Islet precursor cell (in vitro differentiated cells): ENCODE data around the gene RAD51B.

ENCODE experiments used
- DNase-seq: peaks from one replicate; pipeline ENCODE4 v3.0.0-alpha.2; 2018

The RAD51B gene

DNA sequence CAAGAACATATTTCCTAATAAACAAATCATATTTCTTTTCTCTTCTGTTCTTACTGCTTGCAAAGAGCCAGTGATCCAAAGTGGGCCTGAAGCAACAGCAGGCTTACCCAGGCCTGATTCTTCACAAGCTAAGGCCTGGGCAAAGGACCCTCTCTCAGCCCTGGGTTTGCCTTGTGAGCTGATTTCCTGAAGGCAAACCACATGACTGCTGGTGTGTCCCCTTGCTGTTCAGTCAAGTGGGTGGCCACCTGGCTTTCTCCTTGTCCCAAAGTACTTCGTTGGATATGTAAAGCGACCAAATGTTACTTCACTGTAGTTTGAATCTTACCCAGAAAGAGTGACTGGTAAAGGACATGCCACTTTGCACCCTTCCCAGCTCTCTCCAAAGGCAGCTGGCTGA lies 580.4 kb downstream of the RAD51B start:
- DNase-seq: no peak

DNA sequence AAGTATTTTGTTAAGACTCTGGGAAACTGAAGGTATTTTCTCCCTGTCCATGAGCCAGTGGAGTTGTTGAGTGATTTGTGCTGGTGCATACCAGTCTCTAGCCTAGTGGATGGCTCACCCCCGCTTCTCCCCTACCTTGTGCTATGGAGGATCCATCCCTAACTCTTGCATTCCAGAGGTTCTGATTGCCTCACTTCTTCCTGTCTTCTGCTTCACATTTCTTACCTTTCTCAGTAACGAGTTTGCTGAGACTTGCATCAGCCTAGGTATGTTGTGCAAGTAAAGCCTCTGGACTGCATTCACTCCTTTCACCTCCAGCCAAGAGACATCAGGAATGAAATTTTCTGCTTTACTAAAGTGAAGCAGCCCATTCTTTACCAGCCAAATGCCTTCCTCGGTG lies 581.7 kb downstream of the RAD51B start:
- DNase-seq: peak; percentile 80

DNA sequence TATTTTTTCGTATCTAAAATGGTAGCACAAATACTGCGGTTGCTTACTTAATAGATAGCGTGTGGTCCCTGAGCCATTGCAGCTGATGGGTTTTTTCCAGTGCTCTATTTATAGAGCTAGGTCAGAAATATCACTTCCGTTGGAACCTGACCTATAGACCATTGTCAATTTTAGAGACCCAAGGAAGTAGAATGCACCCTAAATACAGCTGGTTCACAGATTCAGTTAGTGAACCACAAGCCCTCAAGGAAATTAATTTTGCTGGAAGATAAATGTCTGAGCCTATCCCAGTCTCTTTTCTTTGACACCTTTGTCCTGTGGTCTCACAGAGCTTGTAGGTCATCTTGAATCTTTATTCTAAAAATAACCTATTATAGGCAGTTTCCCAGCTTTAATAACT lies 582.3 kb downstream of the RAD51B start:
- DNase-seq: no peak

DNA sequence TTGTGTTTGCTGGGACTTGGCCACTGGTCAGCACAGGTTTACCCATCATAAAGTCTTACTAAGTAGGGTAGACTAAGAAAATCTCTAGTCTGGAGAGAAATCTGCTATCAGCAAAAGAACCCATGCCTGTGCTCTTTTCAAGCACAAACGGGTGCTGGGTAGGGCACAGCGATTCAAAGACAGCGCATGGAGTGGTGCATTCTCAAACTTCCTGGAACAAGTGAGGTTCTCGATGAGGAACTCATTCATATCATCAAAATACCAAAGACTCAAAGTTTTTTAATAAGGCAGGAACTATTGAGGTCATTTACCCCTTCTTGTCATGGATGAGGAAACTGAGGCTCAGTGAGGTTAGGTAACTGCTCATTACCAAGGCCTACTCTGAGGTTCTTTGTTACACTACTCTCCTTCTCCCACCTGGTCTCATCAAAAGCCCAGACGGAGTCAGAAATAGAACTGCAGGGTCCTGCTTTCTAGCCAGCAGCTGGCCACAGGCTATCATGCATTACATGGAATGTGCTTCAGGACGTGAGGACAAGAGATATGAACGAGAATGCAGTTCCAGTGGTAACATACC lies 583.0 kb downstream of the RAD51B start:
- DNase-seq: no peak

DNA sequence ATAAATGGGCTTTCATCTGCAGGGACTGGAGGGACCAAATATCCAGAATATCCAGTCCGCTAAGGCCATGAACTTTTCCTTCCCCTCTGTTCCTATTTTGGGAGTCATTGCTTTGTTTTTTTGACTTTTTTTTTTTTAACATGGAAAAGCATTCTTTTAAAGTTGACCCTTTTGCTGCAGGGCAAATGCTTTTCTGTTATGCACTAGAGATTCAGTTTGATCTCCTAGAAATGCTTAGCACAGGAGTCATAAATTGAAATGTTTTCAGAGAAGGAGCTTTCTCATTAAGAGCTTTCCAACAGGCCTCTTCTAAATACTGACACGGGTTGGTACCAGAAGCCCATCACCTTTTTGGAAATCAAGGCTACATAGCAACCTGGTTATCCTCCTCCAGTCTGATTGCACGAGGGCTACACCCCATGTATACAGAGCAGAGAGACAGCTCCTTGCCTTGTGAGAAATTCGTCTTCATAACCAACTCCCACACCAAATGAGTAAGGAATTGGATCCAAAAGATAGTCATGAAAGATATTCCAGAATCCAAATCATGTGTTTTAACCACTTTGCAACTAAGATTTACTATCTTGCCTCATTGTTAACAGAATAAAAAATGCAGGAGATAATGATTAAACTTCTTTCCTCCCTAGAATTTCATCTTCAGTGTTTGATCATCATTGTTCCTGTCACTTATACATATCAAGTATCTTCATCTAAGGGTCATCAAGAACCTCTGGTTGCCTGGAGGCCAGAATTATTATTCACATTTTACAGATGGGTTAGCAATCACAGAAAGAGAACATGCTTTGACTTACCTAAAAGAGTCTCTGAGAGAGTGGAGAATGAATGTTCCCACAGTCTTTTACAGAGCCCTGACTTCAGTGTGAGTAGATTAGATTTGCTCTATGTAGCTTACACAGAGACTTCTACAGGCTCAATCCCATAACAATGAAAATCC lies 583.9 kb downstream of the RAD51B start:
- no peak for DNase-seq

DNA sequence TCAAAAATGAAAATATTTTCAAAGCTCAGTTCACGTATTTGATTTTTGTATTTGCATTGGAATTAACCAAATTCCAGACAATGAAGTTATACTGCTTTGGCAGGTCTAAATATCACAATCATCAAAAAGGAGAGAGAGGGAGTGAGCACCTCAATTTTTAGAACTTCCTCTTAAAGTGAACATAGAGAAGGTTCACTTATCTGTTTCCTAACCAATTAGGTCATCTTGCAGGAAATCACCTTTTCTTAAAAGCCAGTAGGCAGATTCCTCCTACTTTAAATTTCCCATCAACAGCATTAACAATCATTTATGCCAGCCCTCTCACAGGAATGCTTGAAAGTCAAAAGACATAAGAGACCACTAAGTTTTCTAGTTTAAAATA lies 584.6 kb downstream of the RAD51B start:
- DNase-seq: no peak

DNA sequence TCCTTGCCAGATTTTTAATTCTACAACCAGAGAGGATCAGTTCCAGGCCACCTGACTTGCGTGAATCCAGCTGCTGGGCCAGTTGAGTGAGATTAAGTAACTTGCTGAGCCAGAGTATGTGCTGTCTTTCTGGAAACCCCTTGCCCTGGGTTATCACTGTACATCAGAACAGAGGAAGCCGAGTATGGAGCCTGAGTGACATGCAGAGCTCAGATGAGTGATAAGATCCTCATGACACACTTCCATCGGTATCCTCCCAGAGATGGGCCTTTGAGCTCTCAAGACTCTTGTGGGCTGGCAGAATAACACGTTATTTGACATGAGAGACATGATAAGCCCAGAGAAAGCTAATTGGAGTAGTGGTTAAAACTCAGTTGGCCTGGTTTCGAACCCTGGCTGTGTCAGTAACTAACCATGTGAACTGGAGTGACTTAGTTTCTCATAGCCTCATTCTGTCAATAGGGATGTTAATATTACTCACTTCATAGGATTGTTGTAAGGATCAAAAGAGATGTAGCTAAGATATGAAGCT lies 585.1 kb downstream of the RAD51B start:
- peak; percentile 90 for DNase-seq

DNA sequence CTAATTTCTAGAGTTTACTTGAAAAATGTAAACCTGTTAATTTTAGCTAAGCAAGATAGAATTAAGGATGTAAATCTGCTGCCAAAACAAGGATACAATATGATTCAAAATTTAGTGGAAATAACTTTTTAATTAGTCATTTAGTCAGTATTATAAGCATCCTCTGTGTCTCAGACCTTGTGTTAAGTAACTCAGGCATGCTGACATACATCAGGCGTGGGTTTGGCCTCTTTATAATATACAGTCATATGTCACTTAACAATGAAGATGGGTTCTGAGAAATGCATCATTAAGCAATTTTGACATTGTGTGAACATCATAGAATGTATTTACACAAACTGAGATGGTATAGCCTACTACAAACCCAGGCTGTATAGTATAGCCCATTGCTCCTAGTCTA lies 586.4 kb downstream of the RAD51B start:
- DNase-seq: no peak

DNA sequence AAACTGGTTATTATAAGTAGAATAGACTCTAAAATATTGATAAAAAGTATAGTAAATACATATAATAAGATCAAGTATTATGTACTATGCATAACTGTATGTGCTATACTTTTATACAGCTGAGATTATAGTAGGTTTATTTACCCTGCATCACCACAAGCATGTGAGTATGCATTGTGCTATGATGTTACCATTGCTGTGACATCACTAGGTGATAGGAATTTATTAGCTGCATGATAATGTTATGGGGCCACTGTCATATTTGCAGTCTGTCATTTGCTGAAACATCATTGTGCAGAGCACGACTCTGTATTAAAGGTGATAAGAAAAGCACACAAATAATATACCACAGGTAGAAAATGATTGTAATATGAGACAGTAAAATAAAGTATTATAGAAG lies 587.7 kb downstream of the RAD51B start:
- DNase-seq: no peak

DNA sequence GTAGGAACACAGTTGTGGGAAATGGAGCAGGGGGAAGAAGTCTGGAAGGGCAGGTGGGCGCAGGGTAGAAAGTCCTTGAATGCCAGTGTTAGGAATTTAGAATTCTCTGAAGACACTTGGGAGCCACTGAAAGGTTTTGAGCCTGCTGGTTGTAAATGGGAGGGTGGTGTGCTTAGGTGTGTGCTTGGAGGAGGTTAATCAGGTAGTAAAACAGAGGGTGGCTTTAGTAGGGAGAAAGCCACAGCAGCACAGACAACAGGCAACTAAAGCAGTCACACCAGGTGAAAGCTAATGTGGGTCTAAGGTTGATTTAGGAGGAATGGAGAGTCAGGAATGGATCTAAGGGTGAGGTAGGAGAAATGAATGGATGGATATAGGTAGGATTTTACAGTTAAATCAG lies 588.2 kb downstream of the RAD51B start:
- no peak for DNase-seq

DNA sequence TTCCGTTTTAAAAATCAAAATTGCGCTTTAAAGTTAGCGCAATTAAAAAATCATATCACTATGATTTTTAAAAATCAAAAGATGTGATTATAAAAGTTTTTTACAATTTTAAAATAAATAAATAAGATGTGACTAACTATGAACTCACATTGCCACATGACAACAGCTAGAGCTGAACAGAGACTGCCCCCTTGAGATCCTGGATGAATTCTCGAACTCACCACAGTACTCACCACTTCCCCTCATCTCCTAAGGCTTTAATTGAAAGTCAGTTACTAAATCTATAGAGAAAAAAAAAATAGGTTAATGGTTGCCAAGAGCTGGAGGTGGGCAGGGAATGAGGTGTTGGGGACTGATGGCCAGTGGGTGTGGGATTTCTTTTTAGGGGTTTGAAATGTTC lies 589.1 kb downstream of the RAD51B start:
- no peak for DNase-seq

DNA sequence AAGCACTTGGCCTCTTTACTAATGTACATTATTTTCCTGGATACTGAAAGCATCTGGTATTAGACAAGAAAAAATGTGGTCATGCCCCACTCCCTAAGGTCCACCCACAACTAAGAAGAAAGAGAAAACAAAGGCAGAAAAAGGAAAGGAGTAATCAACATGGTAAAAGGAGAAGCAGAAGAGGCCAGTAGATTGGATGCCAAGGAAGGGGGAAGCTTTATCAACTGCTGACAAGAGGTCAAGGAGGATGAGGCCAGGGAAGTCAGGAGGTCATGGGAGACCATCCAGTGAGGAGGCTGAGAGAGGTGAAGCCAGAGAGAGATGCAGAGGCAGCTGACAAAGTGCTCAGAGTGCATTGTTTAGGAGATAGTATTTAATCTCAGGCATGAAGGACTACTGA lies 589.8 kb downstream of the RAD51B start:
- DNase-seq: no peak

DNA sequence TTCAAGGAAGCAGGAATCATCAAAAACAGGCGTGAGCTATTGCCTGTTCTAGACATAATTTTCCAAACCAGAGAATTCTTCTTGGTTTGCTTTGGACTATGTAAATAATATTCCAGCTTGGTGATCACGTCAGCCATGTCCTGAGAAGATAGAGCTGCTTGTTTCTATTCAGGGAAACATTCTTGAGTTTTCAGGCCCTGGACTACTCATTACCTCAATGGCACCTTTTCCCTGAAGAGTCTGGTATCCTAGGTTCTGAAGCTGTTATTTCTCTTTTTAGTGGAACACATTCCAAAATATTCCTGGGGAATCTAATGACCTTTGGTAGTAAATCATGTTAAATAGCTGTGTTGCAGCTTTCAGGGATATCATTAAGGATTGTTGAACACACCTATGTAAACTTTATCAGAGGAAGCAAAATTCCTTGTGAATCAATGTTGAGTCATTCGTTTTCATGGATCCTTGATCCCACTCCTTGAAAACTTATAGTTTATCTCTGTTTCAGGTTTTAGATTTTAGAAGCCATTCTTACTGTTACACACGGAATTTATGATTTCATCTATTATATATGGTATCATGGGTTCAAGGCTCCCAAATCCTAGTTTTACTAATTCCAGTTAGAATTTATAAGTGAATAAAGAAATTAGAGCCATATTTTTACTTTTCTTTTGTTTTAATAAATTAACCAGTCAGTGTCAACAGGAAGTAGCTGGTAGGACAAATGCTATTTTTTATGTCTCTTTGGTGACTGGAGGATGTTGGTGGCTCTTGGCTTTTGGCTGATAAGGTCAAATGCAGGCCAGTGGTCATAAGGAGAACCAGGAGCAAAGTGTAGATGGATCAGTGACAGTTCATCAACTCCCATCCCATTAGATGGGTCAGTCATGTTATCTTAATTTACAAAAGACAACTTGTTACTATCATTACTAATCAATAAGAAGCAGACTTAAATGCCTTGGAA lies 593.2 kb downstream of the RAD51B start:
- DNase-seq: no peak

DNA sequence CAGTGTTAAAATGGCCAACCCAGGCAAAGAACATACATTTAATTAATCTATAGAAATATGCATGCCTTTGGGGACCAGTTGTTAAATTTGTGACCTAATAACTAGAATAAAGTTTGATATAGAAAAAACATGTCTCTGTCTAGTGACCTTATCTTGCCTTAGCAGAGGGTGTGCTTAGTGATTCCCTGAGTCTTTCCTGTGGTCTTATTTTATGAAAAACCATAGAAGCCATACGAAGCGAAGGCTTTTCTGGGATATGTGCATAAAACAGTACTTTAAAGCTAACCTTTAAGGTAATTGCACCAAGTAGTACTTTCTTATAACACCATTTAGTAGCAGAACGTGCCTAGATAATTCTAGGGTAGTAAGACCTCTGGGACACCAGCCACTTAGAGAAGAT lies 593.9 kb downstream of the RAD51B start:
- no peak for DNase-seq

DNA sequence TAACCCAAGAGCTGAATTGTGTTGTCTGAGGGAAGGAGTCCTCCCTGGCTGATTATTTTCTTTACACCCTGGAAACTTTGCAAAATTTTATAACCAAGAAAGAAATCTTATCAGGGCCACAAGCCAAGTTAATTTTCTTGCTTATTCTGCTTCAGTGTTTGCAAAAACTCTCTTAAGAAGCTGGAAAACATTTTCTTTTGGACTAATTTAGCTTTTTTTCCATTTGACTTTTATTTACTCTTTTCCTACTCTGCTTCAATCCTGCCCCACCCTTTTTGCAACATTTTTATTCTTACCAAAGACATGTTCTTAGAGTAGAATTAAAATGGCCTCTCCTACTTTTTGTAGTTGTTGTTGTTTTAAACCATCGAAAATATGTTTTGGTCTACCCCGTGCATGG lies 594.5 kb downstream of the RAD51B start:
- no peak for DNase-seq

DNA sequence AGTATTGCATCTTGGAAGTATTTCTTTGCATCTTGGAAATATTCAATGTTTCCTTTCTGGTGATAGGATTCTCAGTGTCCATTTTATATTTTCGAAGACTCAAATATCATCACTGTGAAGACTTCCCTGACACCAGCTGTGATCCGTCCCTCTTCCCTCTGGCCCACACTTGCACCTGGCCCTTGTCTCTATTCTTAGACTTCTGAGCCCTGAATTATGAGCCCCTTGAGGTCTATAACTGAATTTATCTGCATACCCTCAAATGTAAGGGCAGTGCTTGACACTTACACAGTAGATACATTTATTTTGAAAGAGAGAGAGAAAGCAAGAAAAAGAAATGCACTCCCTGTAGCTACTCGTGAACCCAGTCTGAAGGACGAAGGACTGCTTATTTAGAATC lies 596.6 kb downstream of the RAD51B start:
- no peak for DNase-seq

DNA sequence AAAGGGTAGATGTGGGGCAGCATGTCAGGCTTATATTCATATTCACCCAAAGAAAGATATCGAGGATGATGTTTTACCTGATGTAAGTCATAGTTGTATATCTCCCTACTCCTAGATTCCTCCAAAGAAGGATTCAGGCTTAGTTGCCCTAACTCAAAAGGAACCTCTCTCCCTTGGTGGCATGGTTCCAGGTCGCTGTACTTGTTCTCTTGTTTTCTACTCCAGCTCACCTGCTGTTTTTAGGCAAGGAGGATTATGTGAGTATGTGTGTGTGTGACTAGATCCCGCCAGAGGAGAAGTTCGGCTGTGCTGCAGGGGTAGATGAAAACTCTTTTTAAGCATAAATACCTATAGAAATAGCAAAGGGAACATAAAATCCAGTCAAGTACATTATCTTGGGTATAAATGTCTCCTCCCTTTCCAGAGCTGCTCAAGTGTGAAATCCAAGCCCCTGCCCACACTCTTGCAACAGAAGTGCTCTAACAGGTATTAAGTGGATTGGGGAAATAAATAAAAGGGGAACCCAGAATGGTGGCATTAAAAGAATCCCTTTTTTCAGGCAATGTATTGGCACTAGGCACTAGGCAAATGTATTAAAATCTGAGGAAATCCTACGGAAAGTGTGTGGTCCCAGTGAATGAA lies 597.6 kb downstream of the RAD51B start:
- DNase-seq: no peak

DNA sequence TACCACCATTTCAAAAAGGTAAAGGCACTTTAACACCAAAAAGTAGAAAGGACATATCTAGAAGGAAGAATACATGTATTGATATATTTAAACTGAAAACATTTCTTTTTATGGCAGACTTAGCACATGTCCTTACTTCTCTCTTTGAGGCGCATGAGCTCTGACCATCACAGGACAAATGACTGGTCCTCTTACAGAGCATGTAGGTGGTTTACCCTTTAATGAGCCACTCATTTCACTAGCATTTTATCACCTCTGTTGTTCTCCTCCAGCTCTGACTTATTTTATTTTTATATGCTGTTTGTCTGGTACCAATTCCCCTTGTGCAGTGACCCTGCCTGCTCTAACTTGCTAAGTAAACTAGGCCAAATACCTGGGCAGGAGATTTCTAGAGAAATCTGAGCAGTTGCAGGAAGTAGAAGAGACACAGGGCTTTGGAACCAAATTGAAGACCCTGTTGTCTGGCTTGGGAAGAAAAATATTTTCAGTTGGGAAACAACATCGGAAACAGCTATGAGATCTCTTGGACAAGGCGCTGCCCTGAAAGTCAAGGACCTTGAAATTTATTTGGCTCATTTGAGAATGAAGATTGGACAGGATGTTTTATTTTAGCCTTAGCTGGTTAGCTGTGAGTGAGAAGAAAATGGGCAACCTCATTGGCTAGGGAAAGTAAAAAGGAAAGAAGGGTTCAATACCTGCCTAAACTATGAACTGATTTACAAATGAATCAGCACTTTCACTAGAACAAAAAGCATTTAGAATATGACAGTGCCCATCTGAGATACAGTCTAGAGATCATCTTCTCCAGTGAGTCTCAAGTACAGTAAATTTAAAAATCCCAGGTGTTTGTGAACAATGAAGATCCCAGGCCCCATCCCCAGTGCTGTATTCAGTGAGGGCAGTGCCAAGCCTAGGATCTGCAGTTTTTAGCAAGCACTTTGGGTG lies 598.9 kb downstream of the RAD51B start:
- no peak for DNase-seq

DNA sequence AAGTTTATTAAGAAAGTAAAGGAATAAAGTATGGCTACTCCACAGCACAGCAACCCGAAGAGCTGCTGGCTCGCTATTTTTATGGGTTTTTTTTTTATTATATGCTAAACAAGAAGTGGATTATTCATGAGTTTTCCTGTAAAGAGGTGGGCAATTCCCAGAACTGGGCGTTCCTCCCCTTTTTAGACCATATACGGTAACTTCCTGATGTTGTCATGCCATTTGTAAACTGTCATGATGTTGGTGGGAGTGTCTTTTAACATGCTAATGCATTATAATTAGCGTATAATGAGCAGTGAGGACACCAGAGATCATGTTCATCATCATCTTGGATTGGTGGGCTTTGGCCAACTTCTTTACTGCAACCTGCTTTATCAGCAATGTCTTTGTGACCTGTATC lies 600.8 kb downstream of the RAD51B start:
- no peak for DNase-seq

DNA sequence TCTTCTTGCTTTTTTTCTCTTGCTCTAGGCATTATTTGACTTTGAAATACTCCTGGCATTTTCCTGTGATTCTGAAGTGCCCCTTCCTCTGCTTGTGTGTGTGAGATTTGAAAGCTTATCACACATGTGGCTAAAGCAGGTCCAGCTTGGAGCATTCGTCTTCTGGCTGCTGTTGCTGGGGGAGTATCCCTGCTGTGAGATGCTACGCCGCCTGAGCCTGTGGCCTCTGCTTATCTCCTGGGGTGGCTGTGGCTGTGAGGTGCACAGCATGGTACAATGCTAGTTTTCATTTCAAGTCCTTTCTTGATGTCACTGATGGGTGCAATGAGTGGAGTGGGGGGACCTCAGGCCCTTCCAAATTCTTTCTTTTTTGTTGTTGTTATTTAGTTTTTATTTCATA lies 601.5 kb downstream of the RAD51B start:
- no peak for DNase-seq

DNA sequence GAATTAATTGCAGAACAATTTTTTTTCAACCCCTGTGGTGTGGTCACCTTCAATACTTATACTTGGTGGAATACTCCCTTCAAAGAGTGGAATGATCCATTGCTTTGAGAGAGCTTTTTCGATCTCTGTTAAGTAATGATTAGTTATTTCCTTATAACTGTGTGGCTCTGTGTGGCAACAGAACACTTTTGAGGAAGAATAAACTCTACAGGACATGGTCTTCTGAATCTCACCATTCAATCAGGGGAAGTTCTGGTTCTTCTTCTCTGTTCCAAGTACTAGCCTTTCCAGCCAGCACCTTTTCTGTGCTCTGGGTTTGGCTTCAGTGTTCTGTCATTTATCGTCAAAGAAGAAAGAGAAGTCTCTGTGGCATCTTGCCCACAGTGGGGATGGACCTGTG lies 604.1 kb downstream of the RAD51B start:
- no peak for DNase-seq
